Osteoblast (primary cell): ENCODE results near the gene SH3GLB2. TPM values are rescaled to one million over a fixed set of nuclear protein-coding genes. Genes with fewer than 3 reads are reported as not detected.
A peak's percentile ranks its signal among the peaks of the same experiment; 100 is the strongest.

Experiments used
- DNase-seq: peaks from one replicate; pipeline ENCODE4 v3.0.0; 2011; ENCODE audit warnings: low spot score, mixed read lengths; ENCODE audit not compliant: insufficient read length; ENCODE audit errors: missing footprints
- H2AFZ ChIP-seq: 2 replicates; pipeline ENCODE4 v1.6.0; 2011; ENCODE audit warnings: mild to moderate bottlenecking, low read length
- H3K27ac ChIP-seq: 2 replicates; pipeline ENCODE4 v1.5.1; 2011; ENCODE audit warnings: mild to moderate bottlenecking, low read depth, low read length, moderate library complexity
- H3K27me3 ChIP-seq: 2 replicates; pipeline ENCODE4 v1.6.0; 2012; ENCODE audit warnings: mild to moderate bottlenecking, control low read depth, inconsistent platforms, low read length, moderate library complexity; ENCODE audit not compliant: insufficient read depth
- H3K36me3 ChIP-seq: 2 replicates; pipeline ENCODE4 v1.5.1; 2011; ENCODE audit warnings: mild to moderate bottlenecking, low read length, control low read depth, moderate library complexity; ENCODE audit not compliant: insufficient read depth
- H3K4me1 ChIP-seq: 2 replicates; pipeline ENCODE4 v1.5.1; 2011; ENCODE audit warnings: mild to moderate bottlenecking, low read length, control low read depth, moderate library complexity; ENCODE audit not compliant: insufficient read depth
- H3K4me2 ChIP-seq: 2 replicates; pipeline ENCODE4 v1.6.0; 2011; ENCODE audit warnings: mild to moderate bottlenecking, low read length; ENCODE audit not compliant: insufficient read depth
- H3K4me3 ChIP-seq: fragments of 200-600 bp; sonication (generic); 3 replicates; pipeline ENCODE4 v1.5.1; 2012; ENCODE audit warnings: mild to moderate bottlenecking, low read length, inconsistent platforms; ENCODE audit not compliant: insufficient read depth
- H3K79me2 ChIP-seq: 2 replicates; pipeline ENCODE4 v1.6.0; 2012; ENCODE audit warnings: mild to moderate bottlenecking, low read length, control low read depth, inconsistent platforms; ENCODE audit not compliant: insufficient read depth
- H3K9me3 ChIP-seq: 2 replicates; pipeline ENCODE4 v1.5.1; 2011; ENCODE audit warnings: low read depth, low read length, control low read depth
- H4K20me1 ChIP-seq: 2 replicates; pipeline ENCODE4 v1.6.0; 2012; ENCODE audit warnings: mild to moderate bottlenecking, low read length, control low read depth; ENCODE audit not compliant: insufficient read depth
- CTCF ChIP-seq: IDR thresholded peaks from 2 replicates; pipeline ENCODE4 v1.5.1; 2011; ENCODE audit warnings: mild to moderate bottlenecking, low read depth, low read length, moderate library complexity; ENCODE audit errors: extremely low read depth
- total RNA-seq: library from RNA; depleted of rRNA; stranded (reverse); fragments of >200 nt; gene quantifications from 2 replicates; pipeline ENCODE4 v1.2.3, GENCODE V29; 2012

The SH3GLB2 gene
- total RNA-seq, 1 donor: 37.3 TPM

- peaks cover 6% of the 10 kb centered on the region for H3K4me1 ChIP-seq
- peak; percentile 82 for DNase-seq
- peaks cover 7% of the 10 kb centered on the region for H4K20me1 ChIP-seq
- H3K9me3 ChIP-seq: no peaks in the 10 kb centered on the region
- no peak for TF ChIP-seq CTCF
- H2AFZ ChIP-seq: no peak overlapping the region
- no peaks in the 10 kb centered on the region for H3K27me3 ChIP-seq
- H3K79me2 ChIP-seq: peaks cover 14% of the 10 kb centered on the region
- H3K4me2 ChIP-seq: no peak overlapping the region
- no peaks in the 10 kb centered on the region for H3K36me3 ChIP-seq
- H3K4me3 ChIP-seq: no peak overlapping the region
- H3K27ac ChIP-seq: no peak overlapping the region
Measured at GRCh38 chr9:129021091-129021490, 7.0 kb downstream of the SH3GLB2 start.

GRCh38 chr9:129014608-129015007 is 13.5 kb downstream of the SH3GLB2 start:
- peak; percentile 8 for DNase-seq
- Histone ChIP-seq H3K79me2 (no peaks in the 10 kb centered on the region), H3K36me3 (peaks cover 5% of the 10 kb centered on the region), H3K27me3 (no peaks in the 10 kb centered on the region), H3K4me1 (no peaks in the 10 kb centered on the region), H4K20me1 (no peaks in the 10 kb centered on the region), H3K27ac (no peak overlapping the region), H3K4me2 (no peak overlapping the region), H3K4me3 (no peak overlapping the region), H3K9me3 (no peaks in the 10 kb centered on the region), H2AFZ (no peak overlapping the region)
- TF ChIP-seq CTCF: no peak

GRCh38 chr9:129014124-129014523 is 14.0 kb downstream of the SH3GLB2 start:
- no peaks in the 10 kb centered on the region for H3K79me2 ChIP-seq
- H3K27ac ChIP-seq: no peak overlapping the region
- no peaks in the 10 kb centered on the region for H3K27me3 ChIP-seq
- H3K36me3 ChIP-seq: peaks cover 5% of the 10 kb centered on the region
- no peak for TF ChIP-seq CTCF
- no peaks in the 10 kb centered on the region for H4K20me1 ChIP-seq
- H3K4me1 ChIP-seq: no peaks in the 10 kb centered on the region
- no peaks in the 10 kb centered on the region for H3K9me3 ChIP-seq
- H3K4me2 ChIP-seq: no peak overlapping the region
- DNase-seq: peak; percentile 65
- no peak overlapping the region for H3K4me3 ChIP-seq
- H2AFZ ChIP-seq: no peak overlapping the region

GRCh38 chr9:129013674-129014073 is 14.5 kb downstream of the SH3GLB2 start:
- H3K36me3 ChIP-seq: peaks cover 5% of the 10 kb centered on the region
- no peaks in the 10 kb centered on the region for H3K9me3 ChIP-seq
- H3K79me2 ChIP-seq: no peaks in the 10 kb centered on the region
- no peak overlapping the region for H3K27ac ChIP-seq
- TF ChIP-seq CTCF: no peak
- H3K4me2 ChIP-seq: no peak overlapping the region
- no peak overlapping the region for H3K4me3 ChIP-seq
- DNase-seq: peak; percentile 76
- no peaks in the 10 kb centered on the region for H4K20me1 ChIP-seq
- H3K4me1 ChIP-seq: no peaks in the 10 kb centered on the region
- no peaks in the 10 kb centered on the region for H3K27me3 ChIP-seq
- H2AFZ ChIP-seq: no peak overlapping the region
